Muscle of leg (tissue), 11 donors: ENCODE measurements around the gene SUZ12. TPM values are rescaled to one million over a fixed set of nuclear protein-coding genes. Genes with fewer than 3 reads are reported as not detected.
"Not testable (repeated sequence)": the region's sequence is repeated elsewhere in the genome, so short reads cannot be mapped to it uniquely, and the experiment has no call there.

Source experiments
- DNase-seq: peaks from one replicate; pipeline ENCODE4 v3.0.0; 2013
- H3K27ac ChIP-seq: one replicate; pipeline ENCODE4 v1.5.1; 2013; ENCODE audit warnings: mild to moderate bottlenecking, low read length, control low read depth
- H3K27me3 ChIP-seq: one replicate; pipeline ENCODE4 v1.6.1; 2013; ENCODE audit warnings: low read length; ENCODE audit not compliant: control insufficient read depth, insufficient read depth
- H3K36me3 ChIP-seq: one replicate; pipeline ENCODE4 v1.6.1; 2013; ENCODE audit warnings: low read length; ENCODE audit not compliant: control insufficient read depth, insufficient read depth
- H3K4me1 ChIP-seq: one replicate; pipeline ENCODE4 v1.6.1; 2013; ENCODE audit warnings: low read length; ENCODE audit not compliant: control insufficient read depth, insufficient read depth
- H3K4me3 ChIP-seq: one replicate; pipeline ENCODE4 v1.5.1; 2013; ENCODE audit warnings: low read length, control low read depth
- H3K9me3 ChIP-seq: replicated peaks from 2 replicates; pipeline ENCODE4 v1.6.1; 2013; ENCODE audit warnings: low read depth, low read length; ENCODE audit not compliant: control insufficient read depth
- WGBS: methylation state at CpG from one replicate; pipeline ENCODE4 v1.1.5; 2013; ENCODE audit warnings: missing lambda C conversion rate; ENCODE audit not compliant: insufficient coverage; 5-methylcytosine and 5-hydroxymethylcytosine counted together
- polyA plus RNA-seq, 8 donors: library from polyadenylated mRNA; unstranded; fragments of 120-200 nt; gene quantifications; one replicate each; pipeline versions ENCODE4 v1.2.1 to v1.2.3, GENCODE V29; 2013; ENCODE audit warnings: inconsistent platforms in 1 of 8, low replicate concordance in 1 of 8; ENCODE audit not compliant: insufficient read length in 8 of 8, insufficient read depth in 1 of 8
- total RNA-seq: library from RNA; stranded (reverse); fragments of 120-200 nt; gene quantifications from one replicate; pipeline ENCODE4 v1.2.4, GENCODE V29; 2013

The SUZ12 gene
- total and polyA plus RNA-seq, 9 donors, result 13.2 to 28.1 (median 20.7) TPM

GRCh38 chr17:31941916-31942315, 5.1 kb downstream of the SUZ12 start:
- H3K4me3 ChIP-seq, H3K4me1 ChIP-seq, DNase-seq, H3K9me3 ChIP-seq, H3K27me3 ChIP-seq, H3K36me3 ChIP-seq, H3K27ac ChIP-seq: not testable (repeated sequence)
- WGBS, result 100% methylated on average over 2 of the region's 11 CpGs

GRCh38 chr17:31942396-31942795, 5.6 kb downstream of the SUZ12 start:
- H3K36me3 ChIP-seq, H3K9me3 ChIP-seq, H3K4me3 ChIP-seq, H3K27me3 ChIP-seq, H3K4me1 ChIP-seq, H3K27ac ChIP-seq, DNase-seq: not testable (repeated sequence)
- WGBS, result no CpG with 5 or more reads among the region's 7 CpGs

GRCh38 chr17:31951953-31952352, 15.1 kb downstream of the SUZ12 start:
- H3K27ac ChIP-seq, H3K4me1 ChIP-seq, DNase-seq, H3K9me3 ChIP-seq, H3K4me3 ChIP-seq, H3K27me3 ChIP-seq: not testable (repeated sequence)
- H3K36me3 ChIP-seq, result peaks cover 19% of the 10 kb centered on the region
- no CpG with 5 or more reads among the region's 3 CpGs for WGBS

- not testable (repeated sequence) for DNase-seq, H3K9me3 ChIP-seq, H3K4me3 ChIP-seq, H3K4me1 ChIP-seq, H3K27ac ChIP-seq, H3K27me3 ChIP-seq
- H3K36me3 ChIP-seq, result peaks cover 14% of the 10 kb centered on the region
- WGBS, result no CpG with 5 or more reads among the region's 8 CpGs
These were observed 27.3 kb downstream of the SUZ12 start for GRCh38 chr17:31964131-31964530.

GRCh38 chr17:31967648-31968047, 30.8 kb downstream of the SUZ12 start:
- Histone ChIP-seq H3K9me3 (no peaks in the 10 kb centered on the region), H3K4me1 (no peaks in the 10 kb centered on the region), H3K27me3 (no peaks in the 10 kb centered on the region), H3K36me3 (peaks cover 16% of the 10 kb centered on the region), H3K27ac (no peak overlapping the region), H3K4me3 (no peak overlapping the region)
- no peak for DNase-seq
- WGBS, result 100% methylated on average over 1 of the region's 3 CpGs

- 81% methylated on average over 2 of the region's 5 CpGs for WGBS
- H3K36me3 ChIP-seq, result peaks cover 18% of the 10 kb centered on the region
These were observed 33.6 kb downstream of the SUZ12 start for GRCh38 chr17:31970416-31970815.

GRCh38 chr17:31974269-31975071, 37.7 kb downstream of the SUZ12 start:
- H3K4me1 ChIP-seq, H3K4me3 ChIP-seq, DNase-seq, H3K27ac ChIP-seq, H3K9me3 ChIP-seq, H3K36me3 ChIP-seq, H3K27me3 ChIP-seq: not testable (repeated sequence)
- WGBS, result 92% methylated on average over 5 of the region's 14 CpGs

More at GRCh38 chr17:31970416-31970815, 33.6 kb downstream of the SUZ12 start:
- not testable (repeated sequence) for H3K27ac ChIP-seq, H3K27me3 ChIP-seq, H3K4me1 ChIP-seq, H3K4me3 ChIP-seq, H3K9me3 ChIP-seq, DNase-seq

GRCh38 chr17:31975391-31975790, 38.6 kb downstream of the SUZ12 start:
- H3K27me3 ChIP-seq, H3K4me3 ChIP-seq, H3K9me3 ChIP-seq, DNase-seq, H3K36me3 ChIP-seq, H3K4me1 ChIP-seq, H3K27ac ChIP-seq: not testable (repeated sequence)
- no CpG with 5 or more reads among the region's 5 CpGs for WGBS

GRCh38 chr17:31991821-31992220, 55.0 kb downstream of the SUZ12 start:
- H3K36me3 ChIP-seq, result peaks cover 52% of the 10 kb centered on the region
- H3K4me3 ChIP-seq, H3K27me3 ChIP-seq, H3K9me3 ChIP-seq, H3K4me1 ChIP-seq, DNase-seq, H3K27ac ChIP-seq: not testable (repeated sequence)
- 90% methylated on average over 2 of the region's 8 CpGs for WGBS

GRCh38 chr17:31997005-31997404, 60.2 kb downstream of the SUZ12 start:
- Histone ChIP-seq H3K4me3 (no peak overlapping the region), H3K36me3 (peaks cover 36% of the 10 kb centered on the region), H3K4me1 (no peaks in the 10 kb centered on the region), H3K27me3 (no peaks in the 10 kb centered on the region), H3K9me3 (no peaks in the 10 kb centered on the region), H3K27ac (no peak overlapping the region)
- DNase-seq, result no peak
- WGBS, result 100% methylated on average over 1 of the region's 6 CpGs
